Activated CD4-positive, alpha-beta T cell treated with anti-CD3 and anti-CD28 coated beads, Interleukin-2, amount 10 ng/mL, durations not matched to agents 24 days and 14 days (primary cell): ENCODE results near the gene CRTC3. TPM values are rescaled to one million over a fixed set of nuclear protein-coding genes. Genes with fewer than 3 reads are reported as not detected.
"Not testable (repeated sequence)": the region's sequence is repeated elsewhere in the genome, so short reads cannot be mapped to it uniquely, and the experiment has no call there.

Experiments used
- DNase-seq: peaks from one replicate; pipeline ENCODE4 v3.0.0; 2022
- H3K27ac Mint-ChIP-seq: one replicate; pipeline ENCODE4 v1.8.0; 2022; ENCODE audit warnings: mild to moderate bottlenecking, mixed read lengths
- H3K27me3 Mint-ChIP-seq: one replicate; pipeline ENCODE4 v1.8.0; 2022; ENCODE audit warnings: mixed read lengths
- H3K36me3 Mint-ChIP-seq: one replicate; pipeline ENCODE4 v1.8.0; 2022; ENCODE audit warnings: low read depth, mild to moderate bottlenecking, mixed read lengths
- H3K4me1 Mint-ChIP-seq: one replicate; pipeline ENCODE4 v1.8.0; 2021; ENCODE audit warnings: mixed read lengths
- H3K4me3 Mint-ChIP-seq: one replicate; pipeline ENCODE4 v1.8.0; 2022; ENCODE audit warnings: mild to moderate bottlenecking, moderate library complexity, mixed read lengths
- H3K9me3 Mint-ChIP-seq: one replicate; pipeline ENCODE4 v1.8.0; 2021; ENCODE audit warnings: mixed read lengths
- intact Hi-C: fragments of 100-400 bp; cut with micrococcal nuclease; formaldehyde crosslinking; loops from one replicate; pipeline ENCODE4 v1.15.1; 2023
- total RNA-seq: library from RNA; stranded (reverse); gene quantifications from 2 replicates; pipeline ENCODE4 v1.2.3, GENCODE V29; 2022

Gene CRTC3
- total RNA-seq, 1 donor from 2014 or later, result 54.2 TPM

- Mint-ChIP-seq H3K36me3 (peaks cover 58% of the 10 kb centered on the region), H3K27me3 (no peaks in the 10 kb centered on the region), H3K4me1 (peaks cover 5% of the 10 kb centered on the region), H3K27ac (peak overlapping the region; percentile 5), H3K9me3 (no peaks in the 10 kb centered on the region), H3K4me3 (no peak overlapping the region)
- intact Hi-C loops, result no loop called here
- no peak for DNase-seq
Measured at GRCh38 chr15:90500171-90500570, 29.6 kb upstream of the CRTC3 start.

DNA sequence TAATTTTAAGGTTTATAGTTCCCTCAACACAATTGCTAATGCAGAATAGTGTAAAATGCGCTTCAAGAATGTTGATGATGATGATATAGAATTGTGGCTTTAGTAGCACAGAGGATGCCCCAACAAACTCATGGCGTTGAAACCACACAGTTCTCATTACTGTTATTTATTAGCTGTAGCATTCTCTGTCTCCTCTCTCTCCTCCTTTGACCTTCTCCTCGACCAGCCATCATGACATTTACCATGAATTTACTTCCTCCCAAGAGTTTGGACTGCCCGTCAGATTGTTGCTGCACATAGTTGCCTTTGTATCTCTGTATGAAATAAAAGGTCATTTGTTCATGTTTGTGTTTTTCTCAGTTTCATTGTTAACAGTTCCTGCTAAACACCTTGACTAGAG lies 27.8 kb upstream of the CRTC3 start:
- Mint-ChIP-seq H3K27me3 (no peaks in the 10 kb centered on the region), H3K9me3 (no peaks in the 10 kb centered on the region), H3K27ac (no peak overlapping the region), H3K4me3 (no peak overlapping the region), H3K4me1 (peaks cover 5% of the 10 kb centered on the region), H3K36me3 (peaks cover 46% of the 10 kb centered on the region)
- no peak for DNase-seq
- intact Hi-C loops, result no loop called here

DNA sequence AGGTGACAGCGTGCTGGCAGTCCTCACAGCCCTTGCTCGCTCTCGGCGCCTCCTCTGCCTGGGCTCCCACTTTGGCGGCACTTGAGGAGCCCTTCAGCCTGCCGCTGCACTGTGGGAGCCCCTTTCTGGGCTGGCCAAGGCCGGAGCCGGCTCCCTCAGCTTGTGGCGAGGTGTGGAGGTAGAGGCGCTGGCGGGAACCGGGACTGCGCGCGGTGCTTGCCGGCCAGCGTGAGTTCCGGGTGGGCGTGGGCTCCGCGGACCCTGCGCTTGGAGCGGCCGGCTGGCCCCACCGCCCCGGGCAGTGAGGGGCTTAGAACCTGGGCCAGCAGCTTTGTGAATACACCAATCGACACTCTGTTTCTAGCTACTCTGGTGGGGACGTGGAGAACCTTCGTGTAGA lies 18.9 kb upstream of the CRTC3 start:
- H3K4me1 Mint-ChIP-seq, H3K36me3 Mint-ChIP-seq, H3K27me3 Mint-ChIP-seq, H3K9me3 Mint-ChIP-seq, intact Hi-C loops, DNase-seq, H3K27ac Mint-ChIP-seq: not testable (repeated sequence)
- H3K4me3 Mint-ChIP-seq, result peak overlapping the region; percentile 67

DNA sequence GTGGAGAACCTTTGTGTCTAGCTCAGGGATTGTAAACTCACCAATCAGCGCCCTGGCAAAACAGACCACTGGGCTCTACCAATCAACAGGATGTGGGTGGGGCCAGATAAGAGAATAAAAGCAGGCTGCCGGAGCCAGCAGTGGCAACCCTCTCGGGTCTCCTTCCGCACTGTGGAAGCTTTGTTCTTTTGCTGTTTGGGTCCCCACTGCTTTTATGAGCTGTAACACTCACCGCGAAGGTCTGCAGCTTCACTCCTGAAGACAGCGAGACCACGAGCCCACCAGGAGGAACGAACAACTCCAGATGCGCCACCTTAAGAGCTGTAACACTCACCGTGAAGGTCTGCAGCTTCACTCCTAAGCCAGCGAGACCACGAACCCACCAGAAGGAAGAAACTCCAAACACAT lies 18.5 kb upstream of the CRTC3 start:
- H3K36me3 Mint-ChIP-seq, H3K9me3 Mint-ChIP-seq, H3K4me1 Mint-ChIP-seq, intact Hi-C loops, H3K27me3 Mint-ChIP-seq: not testable (repeated sequence)
- Mint-ChIP-seq H3K4me3 (peak overlapping the region; percentile 67), H3K27ac (peak overlapping the region; percentile 41)
- DNase-seq, result peak; percentile 68

GRCh38 chr15:90512276-90512675 lies 17.4 kb upstream of the CRTC3 start:
- Mint-ChIP-seq H3K9me3 (no peaks in the 10 kb centered on the region), H3K36me3 (peaks cover 2% of the 10 kb centered on the region), H3K27ac (no peak overlapping the region), H3K4me1 (peaks cover 10% of the 10 kb centered on the region), H3K4me3 (no peak overlapping the region), H3K27me3 (no peaks in the 10 kb centered on the region)
- intact Hi-C loops, result no loop called here
- no peak for DNase-seq

- no peak for DNase-seq
- intact Hi-C loops, result no loop called here
- H3K4me3 Mint-ChIP-seq, result no peak overlapping the region
- H3K4me1 Mint-ChIP-seq, result peaks cover 10% of the 10 kb centered on the region
- peaks cover 2% of the 10 kb centered on the region for H3K36me3 Mint-ChIP-seq
- H3K27ac Mint-ChIP-seq, result no peak overlapping the region
- no peaks in the 10 kb centered on the region for H3K27me3 Mint-ChIP-seq
- H3K9me3 Mint-ChIP-seq, result no peaks in the 10 kb centered on the region
Measured at GRCh38 chr15:90512981-90513380, 16.7 kb upstream of the CRTC3 start.

DNA sequence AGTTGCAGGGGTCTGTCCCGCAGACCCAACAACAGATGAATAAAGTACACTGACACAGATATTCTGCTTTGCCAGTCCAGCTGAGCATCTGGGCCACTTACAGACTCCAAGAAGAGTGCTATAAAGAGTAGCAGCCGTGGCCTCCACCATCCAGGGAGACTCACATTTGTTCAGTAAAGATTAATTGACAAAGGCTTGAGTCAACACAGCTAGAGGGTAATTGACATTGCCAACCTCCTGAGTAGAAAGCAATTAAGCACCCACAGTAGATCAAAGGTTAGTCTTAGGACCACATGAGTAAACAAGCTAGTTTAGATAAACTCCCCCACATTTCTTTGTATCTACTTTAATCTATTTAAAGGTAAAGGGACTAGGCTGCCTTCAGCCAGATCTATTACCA lies 16.3 kb upstream of the CRTC3 start:
- Mint-ChIP-seq H3K27me3 (no peaks in the 10 kb centered on the region), H3K4me1 (peaks cover 11% of the 10 kb centered on the region), H3K9me3 (no peaks in the 10 kb centered on the region), H3K36me3 (peaks cover 2% of the 10 kb centered on the region), H3K27ac (no peak overlapping the region), H3K4me3 (no peak overlapping the region)
- DNase-seq, result no peak
- intact Hi-C loops, result no loop called here

DNA sequence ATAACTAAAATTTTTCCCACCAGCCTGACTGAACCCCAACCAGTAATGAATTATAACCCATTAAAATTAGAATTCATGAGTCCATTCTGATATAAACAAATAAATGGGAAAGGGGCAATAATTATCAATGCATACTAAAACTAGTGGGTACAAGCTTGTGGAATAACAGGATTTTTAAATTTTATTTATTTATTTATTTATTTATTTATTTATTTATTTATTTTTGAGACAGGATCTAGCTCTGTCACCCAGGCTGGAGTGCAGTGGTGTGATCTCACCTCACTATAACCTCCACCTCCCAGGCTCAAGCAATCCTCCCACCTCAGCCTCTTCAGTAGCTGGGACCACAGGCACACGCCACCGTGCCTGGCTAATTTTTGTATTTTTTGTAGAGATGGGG lies 15.8 kb upstream of the CRTC3 start:
- H3K36me3 Mint-ChIP-seq, DNase-seq, H3K27ac Mint-ChIP-seq, intact Hi-C loops, H3K9me3 Mint-ChIP-seq, H3K4me3 Mint-ChIP-seq, H3K27me3 Mint-ChIP-seq: not testable (repeated sequence)
- peaks cover 12% of the 10 kb centered on the region for H3K4me1 Mint-ChIP-seq

DNA sequence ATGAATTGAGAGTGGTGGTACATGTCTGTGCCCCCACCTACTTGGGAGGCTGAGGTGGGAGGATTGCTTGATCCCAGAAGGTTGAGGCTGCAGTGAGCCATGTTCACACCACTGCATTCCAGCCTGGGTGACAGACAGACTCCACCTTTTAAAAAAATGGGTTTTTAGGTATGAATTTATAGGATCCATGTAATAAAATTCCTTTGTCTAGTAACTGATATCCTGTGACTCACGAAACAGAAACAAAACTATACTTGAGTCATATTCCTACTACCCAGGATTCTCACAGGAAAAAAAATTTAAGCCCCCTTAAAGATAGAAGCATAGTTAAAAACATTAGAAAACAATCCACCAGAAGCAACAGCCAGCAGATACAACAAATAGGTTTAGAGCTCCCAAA lies 10.0 kb upstream of the CRTC3 start:
- DNase-seq, result no peak
- Mint-ChIP-seq H3K27me3 (no peaks in the 10 kb centered on the region), H3K27ac (no peak overlapping the region), H3K4me1 (peaks cover 15% of the 10 kb centered on the region), H3K36me3 (no peaks in the 10 kb centered on the region), H3K4me3 (no peak overlapping the region), H3K9me3 (no peaks in the 10 kb centered on the region)
- intact Hi-C loops, result no loop called here

GRCh38 chr15:90520365-90520764 lies 9.4 kb upstream of the CRTC3 start:
- DNase-seq, result no peak
- Mint-ChIP-seq H3K27ac (no peak overlapping the region), H3K4me1 (peaks cover 16% of the 10 kb centered on the region), H3K36me3 (no peaks in the 10 kb centered on the region), H3K4me3 (no peak overlapping the region), H3K27me3 (no peaks in the 10 kb centered on the region), H3K9me3 (no peaks in the 10 kb centered on the region)
- intact Hi-C loops, result no loop called here

GRCh38 chr15:90523373-90523772 lies 6.3 kb upstream of the CRTC3 start:
- Mint-ChIP-seq H3K4me3 (no peak overlapping the region), H3K9me3 (no peaks in the 10 kb centered on the region), H3K27ac (no peak overlapping the region), H3K27me3 (no peaks in the 10 kb centered on the region), H3K4me1 (peaks cover 15% of the 10 kb centered on the region), H3K36me3 (no peaks in the 10 kb centered on the region)
- intact Hi-C loops, result no loop called here
- no peak for DNase-seq

DNA sequence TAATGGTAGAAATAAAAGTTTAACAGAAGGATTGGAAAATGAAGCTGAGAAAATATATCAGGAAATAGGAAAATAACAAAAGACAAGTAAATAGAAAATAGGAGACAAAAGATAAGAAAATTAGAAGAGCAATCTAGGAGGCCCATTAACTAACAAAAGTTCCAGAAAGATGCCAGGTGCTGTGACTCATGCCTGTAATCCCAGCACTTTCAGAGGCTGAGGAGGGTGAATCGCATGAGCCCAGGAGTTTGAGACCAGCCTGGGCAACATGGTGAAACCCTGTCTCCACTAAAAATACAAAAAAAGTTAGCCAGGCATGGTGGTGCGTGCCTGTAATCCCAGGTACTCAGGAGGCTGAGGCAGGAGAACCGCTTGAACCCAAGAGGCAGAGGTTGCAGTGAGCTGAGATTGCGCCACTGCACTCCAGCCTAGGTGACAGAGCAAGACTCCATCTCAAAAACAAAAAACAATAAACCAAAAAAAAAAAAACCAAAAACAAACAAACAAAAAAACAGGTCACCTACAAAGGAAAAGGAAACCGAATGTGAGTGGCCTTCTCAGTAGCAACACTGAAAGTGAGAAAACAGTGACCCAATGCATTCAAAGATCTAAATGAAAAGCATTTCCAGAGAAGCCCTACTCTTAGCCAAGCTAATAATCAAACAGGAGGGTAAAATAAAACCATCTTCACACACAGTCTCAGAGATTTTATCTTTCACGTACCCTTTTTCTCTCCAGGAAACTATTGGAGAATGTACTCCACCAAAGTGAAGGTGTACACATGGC lies 5.5 kb upstream of the CRTC3 start:
- H3K9me3 Mint-ChIP-seq, H3K27ac Mint-ChIP-seq, H3K36me3 Mint-ChIP-seq, H3K4me3 Mint-ChIP-seq, intact Hi-C loops, DNase-seq, H3K27me3 Mint-ChIP-seq: not testable (repeated sequence)
- peaks cover 17% of the 10 kb centered on the region for H3K4me1 Mint-ChIP-seq

- Mint-ChIP-seq H3K36me3 (peaks cover 15% of the 10 kb centered on the region), H3K4me3 (peak overlapping the region; percentile 83), H3K27ac (peak overlapping the region; percentile 84), H3K27me3 (no peaks in the 10 kb centered on the region), H3K4me1 (peaks cover 39% of the 10 kb centered on the region), H3K9me3 (no peaks in the 10 kb centered on the region)
- intact Hi-C loops, result no loop called here
- no peak for DNase-seq
Measured at GRCh38 chr15:90529011-90529370, 732 bp upstream of the CRTC3 start.

DNA sequence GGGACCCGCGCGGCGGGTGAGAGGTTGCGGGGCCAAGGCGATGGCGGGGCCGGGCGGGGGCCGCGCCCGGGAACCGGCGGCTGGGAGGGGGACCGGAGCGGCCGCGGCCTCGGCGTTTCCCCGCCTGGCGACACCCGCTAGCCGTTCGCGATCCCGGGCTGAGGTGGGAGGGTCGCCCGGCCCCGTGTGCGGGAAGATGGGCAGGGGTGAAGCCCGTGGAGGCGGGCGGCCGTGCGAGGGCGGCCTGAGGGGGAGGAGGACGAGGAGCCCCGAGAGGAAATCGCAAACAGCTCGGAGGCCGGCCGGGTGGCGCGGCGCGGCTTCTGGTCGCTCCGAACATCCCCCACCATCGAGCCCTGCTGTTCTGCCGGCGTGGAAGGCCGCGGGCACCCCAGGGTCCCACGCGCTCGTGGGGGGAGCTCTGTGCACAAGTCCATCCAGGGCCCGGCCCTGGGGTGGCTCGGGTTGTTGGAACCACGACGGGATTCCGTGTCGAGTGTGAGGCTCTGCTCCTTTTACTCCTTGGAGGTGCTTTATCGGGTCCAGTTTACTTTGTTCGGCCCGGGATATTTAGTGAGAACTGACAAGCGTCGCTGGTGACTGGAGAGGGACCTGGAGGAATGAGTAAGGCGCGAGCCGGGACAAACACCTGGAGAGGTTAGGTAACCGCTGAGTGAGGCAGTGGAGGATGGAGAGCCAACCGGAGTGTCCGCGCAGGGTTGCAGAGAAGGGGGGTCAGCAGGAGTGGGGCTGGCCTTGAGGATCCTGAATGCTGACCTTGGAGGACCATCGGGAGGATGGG lies 728 bp downstream of the CRTC3 start:
- H3K27me3 Mint-ChIP-seq, result no peaks in the 10 kb centered on the region
- intact Hi-C loops, result loop anchor here (2.0 kb wide), 1 partner anchor 62 kb away; no protein-coding TSS in a partner anchor
- DNase-seq, result peak; percentile 88
- peak overlapping the region; percentile 89 for H3K27ac Mint-ChIP-seq
- no peaks in the 10 kb centered on the region for H3K9me3 Mint-ChIP-seq
- peak overlapping the region; percentile 97 for H3K4me3 Mint-ChIP-seq
- peaks cover 46% of the 10 kb centered on the region for H3K4me1 Mint-ChIP-seq
- peaks cover 24% of the 10 kb centered on the region for H3K36me3 Mint-ChIP-seq
